Muscle layer of duodenum (tissue), 2 donors: ENCODE measurements around the gene ANO1.

Experiments
- H3K27ac ChIP-seq: one replicate; pipeline ENCODE4 v1.7.0; 2013; ENCODE audit warnings: mild to moderate bottlenecking, low read length
- H3K27me3 ChIP-seq: one replicate; pipeline ENCODE4 v1.7.0; 2013; ENCODE audit warnings: low read depth, mild to moderate bottlenecking, control low read depth, low read length
- H3K36me3 ChIP-seq, 2 donors: one replicate each; pipeline ENCODE4 v1.7.0; 2013; ENCODE audit warnings: low read length in 2 of 2, control low read depth in 1 of 2, mild to moderate bottlenecking in 1 of 2; ENCODE audit not compliant: insufficient read depth in 2 of 2, control insufficient read depth in 1 of 2
- H3K4me1 ChIP-seq, 2 donors: one replicate each; pipeline ENCODE4 v1.7.0; 2013; ENCODE audit warnings: low read length in 2 of 2, mild to moderate bottlenecking in 2 of 2, control low read depth in 1 of 2, moderate library complexity in 1 of 2; ENCODE audit not compliant: insufficient read depth in 2 of 2, control insufficient read depth in 1 of 2
- H3K4me3 ChIP-seq, 2 donors: one replicate each; pipeline ENCODE4 v1.7.0; 2013; ENCODE audit warnings: low read length in 2 of 2, low read depth in 1 of 2, mild to moderate bottlenecking in 1 of 2
- H3K9me3 ChIP-seq, 2 donors: one replicate each; pipeline ENCODE4 v1.7.0; 2013; ENCODE audit warnings: low read length in 2 of 2, control low read depth in 1 of 2, mild to moderate bottlenecking in 1 of 2; ENCODE audit not compliant: control insufficient read depth in 1 of 2
- donor health status: healthy.

The ANO1 gene

DNA sequence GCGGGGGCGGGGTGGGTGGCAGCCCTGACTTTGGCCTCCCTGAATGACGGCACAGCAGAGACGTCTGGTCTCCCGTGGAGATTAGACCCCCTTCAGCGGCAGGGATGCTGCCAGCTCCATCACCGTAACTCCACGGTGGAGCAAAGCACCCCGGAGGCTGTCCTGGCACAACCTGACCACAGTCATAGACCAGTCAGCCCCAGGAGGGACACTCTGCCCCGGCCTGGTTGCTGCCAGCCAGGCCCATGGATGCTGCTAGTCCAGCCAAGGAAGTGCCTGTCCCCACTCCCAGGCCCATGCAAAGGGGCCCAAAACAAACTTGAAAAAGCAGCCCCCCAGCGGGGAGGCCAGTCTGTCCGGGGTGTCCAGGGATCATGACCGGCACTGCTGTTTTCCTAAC, 11.5 kb upstream of the ANO1 start:
- no peak overlapping the region for H3K4me3 ChIP-seq
- no peaks in the 10 kb centered on the region for H3K4me1 ChIP-seq
- no peaks in the 10 kb centered on the region for H3K27me3 ChIP-seq
- no peak overlapping the region for H3K27ac ChIP-seq
- H3K36me3 ChIP-seq = no peaks in the 10 kb centered on the region
- H3K9me3 ChIP-seq = no peaks in the 10 kb centered on the region

DNA sequence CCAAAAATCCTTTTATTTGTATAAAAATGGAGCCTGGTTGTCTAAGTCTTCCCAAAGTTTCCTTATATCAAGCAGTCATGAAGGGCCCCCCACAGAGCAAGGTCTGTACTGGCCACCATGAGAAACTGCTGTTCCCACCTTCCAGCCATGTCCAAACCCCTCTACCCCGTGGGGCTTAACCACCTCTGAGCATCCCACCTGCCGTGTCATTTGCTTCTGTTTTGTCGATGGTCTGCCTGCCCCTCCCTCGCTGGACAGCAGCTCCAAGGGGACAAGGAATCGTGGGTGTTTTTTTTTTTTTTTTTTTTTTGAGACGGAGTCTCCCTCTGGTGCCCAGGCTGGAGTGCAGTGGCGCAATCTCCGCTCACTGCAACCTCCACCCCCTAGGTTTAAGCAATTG, 11.1 kb upstream of the ANO1 start:
- Histone ChIP-seq H3K27me3 (no peaks in the 10 kb centered on the region), H3K27ac (no peak overlapping the region), H3K9me3 (no peaks in the 10 kb centered on the region)

DNA sequence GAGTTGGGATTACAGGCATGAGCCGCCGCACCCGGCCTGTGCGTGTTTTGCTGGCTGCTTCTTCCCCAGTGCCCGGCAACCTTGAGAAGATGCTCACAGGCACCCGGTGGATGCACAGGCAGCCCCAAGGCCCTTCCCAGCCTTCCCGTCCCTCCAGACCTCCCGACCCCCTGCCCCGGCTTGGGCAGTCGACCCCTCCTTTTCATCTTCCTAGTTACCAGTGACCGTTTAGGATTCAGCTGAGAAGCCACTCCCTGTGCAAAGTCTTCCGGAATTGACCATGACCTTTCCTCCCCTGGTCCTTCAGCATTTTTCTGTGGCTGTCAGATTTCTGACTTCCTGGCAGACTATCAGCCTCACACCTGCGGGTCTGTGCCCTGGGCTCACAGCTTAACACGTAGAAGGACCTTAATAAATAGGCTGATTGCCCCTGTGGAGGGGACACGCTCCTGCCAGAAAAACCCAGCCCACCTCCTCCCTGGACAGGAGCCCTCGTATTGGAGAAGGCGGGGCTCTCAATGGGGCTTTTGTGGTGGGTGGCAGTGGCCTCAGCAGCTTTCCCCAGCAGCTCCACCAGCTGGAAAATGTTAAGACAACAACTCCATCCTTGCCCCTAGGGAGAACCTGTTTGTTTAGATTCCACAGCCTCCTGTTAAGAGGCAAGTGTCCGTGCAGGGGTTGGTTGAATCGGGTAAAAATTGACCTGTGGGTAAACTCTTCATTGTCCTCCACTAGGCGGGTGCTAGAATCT, 10.4 kb upstream of the ANO1 start:
- Histone ChIP-seq H3K36me3 (no peaks in the 10 kb centered on the region), H3K27me3 (no peaks in the 10 kb centered on the region), H3K9me3 (no peaks in the 10 kb centered on the region), H3K27ac (no peak overlapping the region), H3K4me1 (no peaks in the 10 kb centered on the region), H3K4me3 (no peak overlapping the region)

More for the DNA sequence above, 11.1 kb upstream of the ANO1 start:
- Histone ChIP-seq H3K4me1 (no peaks in the 10 kb centered on the region), H3K36me3 (no peaks in the 10 kb centered on the region), H3K4me3 (no peak overlapping the region)

DNA sequence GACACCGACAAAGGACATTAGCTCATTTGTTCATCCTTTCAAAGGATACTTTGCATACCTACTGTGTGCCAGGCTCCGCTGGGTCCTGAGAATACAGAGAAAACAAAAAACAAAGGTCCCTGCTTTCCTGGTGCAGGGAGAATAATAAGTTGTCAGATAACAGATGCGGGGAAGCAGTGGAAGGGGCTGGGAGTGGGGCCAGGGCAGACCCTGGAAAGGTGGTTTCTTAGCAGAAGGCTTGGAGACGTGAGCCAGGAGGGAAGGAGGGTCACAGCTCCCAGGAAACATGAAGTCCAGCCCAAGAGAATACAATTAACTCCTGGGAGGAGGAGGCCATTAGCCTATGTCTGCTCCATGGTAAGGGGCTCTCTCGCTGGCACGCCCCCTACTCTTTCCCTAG, 9.8 kb upstream of the ANO1 start:
- Histone ChIP-seq H3K27ac (no peak overlapping the region), H3K27me3 (no peaks in the 10 kb centered on the region), H3K36me3 (no peaks in the 10 kb centered on the region), H3K9me3 (no peaks in the 10 kb centered on the region), H3K4me3 (no peak overlapping the region), H3K4me1 (no peaks in the 10 kb centered on the region)

DNA sequence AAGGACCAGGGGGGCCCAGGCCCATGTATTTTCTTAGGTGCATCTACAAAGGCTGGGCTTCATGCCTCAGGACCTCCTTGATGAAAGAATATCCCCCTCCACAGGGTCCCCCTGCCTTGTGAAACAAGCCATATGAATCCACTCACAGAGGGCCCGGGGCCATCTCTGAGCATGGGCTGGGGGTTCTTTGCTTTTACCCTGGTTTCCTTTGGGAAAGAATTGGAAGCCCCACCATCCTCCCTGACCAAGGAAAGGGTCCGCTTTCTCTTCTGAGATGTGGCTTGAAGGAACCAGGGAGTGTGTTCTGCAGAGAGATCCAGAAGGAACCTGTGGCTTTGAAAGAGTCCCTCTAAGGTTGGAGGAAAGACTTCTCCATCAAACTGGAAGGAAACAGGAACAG, 9.2 kb upstream of the ANO1 start:
- H3K36me3 ChIP-seq = no peaks in the 10 kb centered on the region
- H3K27ac ChIP-seq = no peak overlapping the region
- no peaks in the 10 kb centered on the region for H3K4me1 ChIP-seq
- H3K9me3 ChIP-seq = no peaks in the 10 kb centered on the region
- no peaks in the 10 kb centered on the region for H3K27me3 ChIP-seq
- no peak overlapping the region for H3K4me3 ChIP-seq

DNA sequence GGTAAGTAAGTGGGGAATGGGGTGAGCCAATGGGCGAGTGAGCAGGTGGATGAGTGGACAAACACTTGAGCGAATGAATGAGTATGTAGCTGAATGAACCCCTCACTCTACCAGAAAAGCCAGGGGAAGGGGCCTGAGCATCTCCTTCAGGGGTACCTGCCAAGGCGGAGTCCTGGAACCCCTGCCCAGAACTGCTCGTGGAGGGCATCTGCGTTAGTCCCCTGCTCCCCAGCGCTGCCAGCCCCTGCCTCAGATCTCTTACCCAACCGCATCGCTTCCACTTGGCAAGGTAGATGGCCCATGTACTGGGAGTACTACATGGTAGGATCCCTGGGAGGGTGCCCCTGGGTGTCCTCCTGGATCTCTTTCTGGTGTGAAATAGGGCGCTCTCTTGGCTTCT, 7.4 kb upstream of the ANO1 start:
- no peak overlapping the region for H3K4me3 ChIP-seq
- no peaks in the 10 kb centered on the region for H3K27me3 ChIP-seq
- no peaks in the 10 kb centered on the region for H3K9me3 ChIP-seq
- no peaks in the 10 kb centered on the region for H3K4me1 ChIP-seq
- no peaks in the 10 kb centered on the region for H3K36me3 ChIP-seq
- no peak overlapping the region for H3K27ac ChIP-seq

DNA sequence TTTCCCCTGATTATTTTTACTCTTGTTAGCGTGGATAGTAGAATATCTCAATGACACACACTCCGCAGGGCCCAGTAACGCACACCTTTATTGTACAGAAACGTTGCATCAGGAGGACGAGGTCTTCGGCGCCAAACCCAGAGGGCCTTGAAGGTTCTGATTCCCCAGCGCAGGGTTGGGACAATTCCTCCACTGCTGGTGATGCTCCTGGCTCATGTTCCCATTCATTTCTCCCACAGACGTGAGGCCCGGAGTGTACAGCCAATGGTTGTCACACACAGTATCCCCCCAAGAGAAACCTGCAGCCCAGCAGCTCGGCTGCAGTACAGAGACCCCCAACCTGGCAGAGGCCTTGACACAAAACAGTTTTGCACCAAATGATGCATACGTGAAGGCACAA, 6.1 kb upstream of the ANO1 start:
- H3K4me1 ChIP-seq = no peaks in the 10 kb centered on the region
- no peak overlapping the region for H3K4me3 ChIP-seq
- no peak overlapping the region for H3K27ac ChIP-seq
- H3K36me3 ChIP-seq = no peaks in the 10 kb centered on the region
- no peaks in the 10 kb centered on the region for H3K9me3 ChIP-seq
- no peaks in the 10 kb centered on the region for H3K27me3 ChIP-seq

DNA sequence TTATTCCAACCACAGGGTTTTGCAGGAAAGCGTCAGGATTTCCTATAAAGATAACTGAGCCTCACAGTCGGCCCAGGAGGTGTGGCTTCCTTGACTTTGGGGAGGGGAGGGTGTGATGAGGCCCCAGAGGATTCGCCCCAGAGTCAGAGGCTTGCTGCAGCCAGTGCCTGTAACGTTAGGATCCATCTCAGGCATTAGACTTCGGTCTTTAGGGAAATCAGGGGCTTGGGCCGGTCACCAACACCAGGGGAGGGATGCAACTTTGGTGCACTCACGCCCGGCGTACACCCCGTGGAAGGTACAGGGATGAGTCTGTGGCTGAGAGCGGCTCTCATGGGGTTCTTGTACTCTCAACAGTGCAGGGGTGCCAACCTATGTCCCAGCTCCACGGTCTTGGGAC, 5.7 kb upstream of the ANO1 start:
- Histone ChIP-seq H3K27me3 (no peaks in the 10 kb centered on the region), H3K4me1 (no peaks in the 10 kb centered on the region), H3K4me3 (no peak overlapping the region), H3K36me3 (no peaks in the 10 kb centered on the region), H3K27ac (no peak overlapping the region), H3K9me3 (no peaks in the 10 kb centered on the region)

DNA sequence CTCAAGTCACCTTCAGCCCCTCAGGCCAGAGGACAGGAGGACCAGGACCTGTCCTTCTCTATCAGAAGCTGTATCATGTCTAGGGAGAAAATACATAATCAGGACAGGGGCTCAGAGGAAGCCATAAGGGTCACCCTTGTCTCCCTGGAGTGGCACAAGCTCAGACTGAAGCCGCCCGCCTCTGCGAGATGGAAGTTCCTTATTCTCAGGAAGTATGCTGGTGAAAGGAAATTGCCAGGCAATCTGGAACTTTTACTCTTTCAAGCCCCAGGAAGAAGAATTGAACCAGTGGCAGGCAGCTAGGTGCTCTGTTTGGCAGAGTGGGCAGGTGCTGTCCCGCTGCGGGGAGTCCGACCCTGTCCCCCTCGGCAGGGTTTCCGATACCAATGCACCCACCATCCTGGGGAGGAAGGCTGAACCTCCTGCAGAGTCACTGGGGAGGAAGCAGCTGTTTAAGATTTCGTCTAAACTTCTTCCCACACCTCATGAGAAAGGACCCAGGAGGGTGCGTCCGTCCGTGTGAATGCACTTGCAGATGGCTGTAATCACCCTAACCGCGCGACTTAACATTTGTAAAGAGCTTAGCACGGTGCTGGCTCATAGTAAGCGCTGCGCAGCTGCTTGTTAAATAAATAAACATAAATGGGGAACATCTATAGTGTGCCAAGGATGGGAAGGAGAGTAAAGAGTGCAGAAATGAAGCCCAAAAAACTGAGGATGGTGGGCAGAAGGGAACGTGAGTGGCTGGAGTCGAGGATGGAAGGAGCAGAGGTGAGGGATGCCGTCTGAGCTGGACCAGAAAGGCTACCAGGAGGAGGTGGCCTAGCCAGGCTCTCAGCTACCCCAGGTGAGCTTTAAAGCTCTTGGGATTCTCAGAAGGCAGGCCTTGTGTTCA, 5.0 kb upstream of the ANO1 start:
- H3K4me1 ChIP-seq = no peaks in the 10 kb centered on the region
- H3K27ac ChIP-seq = no peak overlapping the region
- H3K9me3 ChIP-seq = no peaks in the 10 kb centered on the region
- H3K36me3 ChIP-seq = no peaks in the 10 kb centered on the region
- no peak overlapping the region for H3K4me3 ChIP-seq
- H3K27me3 ChIP-seq = no peaks in the 10 kb centered on the region

DNA sequence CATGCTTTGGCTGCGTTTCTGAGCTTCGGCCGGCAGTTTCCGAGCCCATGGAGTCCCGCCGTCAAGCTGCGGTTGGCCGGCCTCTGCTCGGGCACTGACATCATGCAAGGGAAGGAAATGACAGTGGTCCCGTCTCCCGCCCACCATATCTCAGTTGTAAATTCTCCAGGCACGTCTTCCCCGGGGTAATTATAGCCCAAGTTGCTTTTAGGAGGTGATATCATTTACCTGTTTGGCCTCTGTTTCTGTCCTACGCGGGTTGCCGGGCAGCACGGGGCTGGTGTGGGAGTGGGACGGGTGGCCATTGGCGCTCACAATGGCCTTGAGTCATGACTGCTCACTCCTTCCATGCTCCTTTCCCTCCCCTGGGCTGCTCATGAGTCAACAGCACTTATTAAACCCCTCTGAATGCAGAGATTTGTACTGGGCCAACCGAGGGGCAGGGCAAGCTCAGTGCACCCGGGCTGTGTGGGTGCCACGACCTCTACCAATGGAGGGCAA, 4.2 kb upstream of the ANO1 start:
- no peaks in the 10 kb centered on the region for H3K4me1 ChIP-seq
- H3K36me3 ChIP-seq = no peaks in the 10 kb centered on the region
- H3K9me3 ChIP-seq = no peaks in the 10 kb centered on the region
- no peaks in the 10 kb centered on the region for H3K27me3 ChIP-seq
- H3K4me3 ChIP-seq = no peak overlapping the region
- H3K27ac ChIP-seq = no peak overlapping the region

DNA sequence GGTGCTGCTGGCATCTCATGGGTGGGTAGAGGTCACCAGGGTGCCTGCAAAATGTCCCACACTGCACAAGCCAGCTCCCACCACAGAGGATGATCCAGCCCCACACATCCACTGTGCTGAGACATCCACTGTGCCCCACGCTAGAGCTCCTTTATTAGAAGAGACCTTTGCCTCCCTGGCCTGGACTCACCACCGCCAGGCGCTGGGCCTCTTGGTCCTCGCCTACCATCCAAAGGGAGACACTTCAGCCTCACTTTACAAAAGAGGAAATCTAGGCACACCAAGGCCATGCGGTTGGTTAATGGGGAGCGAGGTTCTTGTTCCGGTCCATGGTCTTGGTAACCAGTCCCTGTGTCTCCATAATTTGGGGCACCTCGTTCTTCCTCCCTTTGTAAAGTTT, 3.4 kb upstream of the ANO1 start:
- no peaks in the 10 kb centered on the region for H3K36me3 ChIP-seq
- H3K27ac ChIP-seq = no peak overlapping the region
- H3K4me3 ChIP-seq = no peak overlapping the region
- no peaks in the 10 kb centered on the region for H3K9me3 ChIP-seq
- no peaks in the 10 kb centered on the region for H3K27me3 ChIP-seq
- no peaks in the 10 kb centered on the region for H3K4me1 ChIP-seq
